ENCODE data around the gene SLC7A5. TPM values are rescaled to one million over a fixed set of nuclear protein-coding genes. Genes with fewer than 3 reads are reported as not detected.
"Not testable (repeated sequence)": the region's sequence is repeated elsewhere in the genome, so short reads cannot be mapped to it uniquely, and the experiment has no call there.

SLC7A5 gene
- polyA plus RNA-seq, 4 donors: 4.0 to 15.9 (median 4.5) TPM

GRCh38 chr16:87836346-87836843 lies 32.9 kb downstream of the SLC7A5 start:
- no peak for DNase-seq (ENCODE audit: low read depth in 4 of 4, low spot score in 3 of 4)

GRCh38 chr16:87835882-87836331 lies 33.4 kb downstream of the SLC7A5 start:
- DNase-seq (ENCODE audit: low read depth in 4 of 4, low spot score in 3 of 4): no peak

- no peak for DNase-seq (ENCODE audit: low read depth in 4 of 4, low spot score in 3 of 4)
Observed at GRCh38 chr16:87834668-87835473, 34.4 kb downstream of the SLC7A5 start.

- DNase-seq (ENCODE audit: low read depth in 4 of 4, low spot score in 3 of 4): no peak
Observed at GRCh38 chr16:87834005-87834667, 35.2 kb downstream of the SLC7A5 start.

- DNase-seq (ENCODE audit: low read depth in 4 of 4, low spot score in 3 of 4): no peak
Observed at GRCh38 chr16:87833548-87833947, 35.8 kb downstream of the SLC7A5 start.

GRCh38 chr16:87832741-87833502 lies 36.4 kb downstream of the SLC7A5 start:
- no peak for DNase-seq (ENCODE audit: low read depth in 4 of 4, low spot score in 3 of 4)

- DNase-seq (ENCODE audit: low read depth in 4 of 4, low spot score in 3 of 4): no peak
Observed at GRCh38 chr16:87832137-87832527, 37.2 kb downstream of the SLC7A5 start.

GRCh38 chr16:87831421-87832136 lies 37.7 kb downstream of the SLC7A5 start:
- no peak for DNase-seq (ENCODE audit: low read depth in 4 of 4, low spot score in 3 of 4)

- no peak for DNase-seq (ENCODE audit: low read depth in 4 of 4, low spot score in 3 of 4)
Observed at GRCh38 chr16:87830673-87831420, 38.5 kb downstream of the SLC7A5 start.

- no peak for DNase-seq (ENCODE audit: low read depth in 4 of 4, low spot score in 3 of 4)
Observed at GRCh38 chr16:87829988-87830672, 39.2 kb downstream of the SLC7A5 start.

GRCh38 chr16:87829622-87829980 lies 39.7 kb downstream of the SLC7A5 start:
- no peak for DNase-seq (ENCODE audit: low read depth in 4 of 4, low spot score in 3 of 4)

GRCh38 chr16:87828907-87829621 lies 40.2 kb downstream of the SLC7A5 start:
- DNase-seq (ENCODE audit: low read depth in 4 of 4, low spot score in 3 of 4): no peak

GRCh38 chr16:87828071-87828906 lies 41.0 kb downstream of the SLC7A5 start:
- no peak for DNase-seq (ENCODE audit: low read depth in 4 of 4, low spot score in 3 of 4)

- not testable (repeated sequence) for DNase-seq (ENCODE audit: low read depth in 4 of 4, low spot score in 3 of 4)
Observed at GRCh38 chr16:87827588-87827915, 41.8 kb downstream of the SLC7A5 start.

GRCh38 chr16:87826798-87827587 lies 42.3 kb downstream of the SLC7A5 start:
- no peak for DNase-seq (ENCODE audit: low read depth in 4 of 4, low spot score in 3 of 4)

- DNase-seq (ENCODE audit: low read depth in 4 of 4, low spot score in 3 of 4): not testable (repeated sequence)
Observed at GRCh38 chr16:87826407-87826797, 42.9 kb downstream of the SLC7A5 start.

- not testable (repeated sequence) for DNase-seq (ENCODE audit: low read depth in 4 of 4, low spot score in 3 of 4)
Observed at GRCh38 chr16:87825842-87826120, 43.5 kb downstream of the SLC7A5 start.
